Right lobe of liver (tissue), 4 donors: ENCODE data around the gene HOXD3.

Experiments
- POLR2A ChIP-seq: fragments of 450-650 bp; IDR thresholded peaks from one replicate; pipeline ENCODE4 v1.6.1; 2017; ENCODE audit warnings: antibody characterized with exemption, mild to moderate bottlenecking
- TF ChIP-seq, protein P1 (sequence below), 4 donors: fragments of 200-600 bp in 3 of 4; fragments of 450-650 bp in 1 of 4; IDR thresholded peaks; one replicate each; pipeline versions ENCODE4 v1.5.1 to v1.8.0; 2016 to 2022; ENCODE audit warnings: antibody characterized with exemption in 4 of 4, mild to moderate bottlenecking in 2 of 4
- donor health status: DM: no; HTN: no; CAD: no.
- donor health status: DM: no; HTN: no; CAD: no.
- donor health status: DM: no; HTN: yes; CAD: no.

DNA sequence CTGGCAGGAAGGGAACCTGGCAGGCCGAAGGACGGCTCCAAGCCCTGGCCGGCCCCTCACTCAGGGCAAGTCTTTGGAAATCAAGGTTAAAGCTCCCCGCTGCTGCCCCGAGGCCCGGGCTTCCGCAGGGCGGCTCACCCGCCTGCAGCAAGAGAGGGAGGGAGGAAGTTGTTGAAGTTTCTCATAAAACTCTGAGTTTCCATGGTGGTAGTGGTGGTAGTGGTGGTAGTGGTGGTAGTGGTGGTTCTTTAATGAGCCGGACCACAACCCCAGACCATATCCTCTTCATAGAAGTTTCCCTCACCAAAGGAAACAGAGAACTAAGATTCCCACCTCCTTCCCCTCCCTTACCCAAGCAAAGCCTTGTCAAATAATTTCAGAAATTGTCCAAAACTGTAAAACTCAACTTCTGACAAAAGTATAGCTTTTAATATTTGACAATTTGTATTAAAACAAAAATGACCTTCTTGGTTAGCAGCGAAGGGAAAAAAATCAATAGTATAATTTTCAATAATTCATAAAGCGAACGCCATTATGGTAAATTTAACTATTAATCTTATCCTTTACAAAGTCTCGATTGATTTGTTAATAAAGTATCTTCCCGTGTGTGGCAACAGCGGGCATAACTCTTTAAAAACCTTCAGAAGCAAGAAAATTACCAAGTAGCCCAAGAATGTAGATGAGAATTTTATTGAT, 42.0 kb upstream of the HOXD3 start:
- no peak for TF ChIP-seq POLR2A
- TF ChIP-seq, protein P1, sequence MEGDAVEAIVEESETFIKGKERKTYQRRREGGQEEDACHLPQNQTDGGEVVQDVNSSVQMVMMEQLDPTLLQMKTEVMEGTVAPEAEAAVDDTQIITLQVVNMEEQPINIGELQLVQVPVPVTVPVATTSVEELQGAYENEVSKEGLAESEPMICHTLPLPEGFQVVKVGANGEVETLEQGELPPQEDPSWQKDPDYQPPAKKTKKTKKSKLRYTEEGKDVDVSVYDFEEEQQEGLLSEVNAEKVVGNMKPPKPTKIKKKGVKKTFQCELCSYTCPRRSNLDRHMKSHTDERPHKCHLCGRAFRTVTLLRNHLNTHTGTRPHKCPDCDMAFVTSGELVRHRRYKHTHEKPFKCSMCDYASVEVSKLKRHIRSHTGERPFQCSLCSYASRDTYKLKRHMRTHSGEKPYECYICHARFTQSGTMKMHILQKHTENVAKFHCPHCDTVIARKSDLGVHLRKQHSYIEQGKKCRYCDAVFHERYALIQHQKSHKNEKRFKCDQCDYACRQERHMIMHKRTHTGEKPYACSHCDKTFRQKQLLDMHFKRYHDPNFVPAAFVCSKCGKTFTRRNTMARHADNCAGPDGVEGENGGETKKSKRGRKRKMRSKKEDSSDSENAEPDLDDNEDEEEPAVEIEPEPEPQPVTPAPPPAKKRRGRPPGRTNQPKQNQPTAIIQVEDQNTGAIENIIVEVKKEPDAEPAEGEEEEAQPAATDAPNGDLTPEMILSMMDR (IDR thresholded peaks at IDR 0.05), result no peak
